ENCODE results near the gene BTN2A1.

GRCh38 chr6:26468829-26469228 lies 11.1 kb downstream of the BTN2A1 start:
- no peak for TF ChIP-seq CTCF (IDR thresholded peaks at IDR 0.05)
- TF ChIP-seq POLR2A (IDR thresholded peaks at IDR 0.05) = no peak

Measured in gastroesophageal sphincter (tissue), 3 donors.